HG03196 (cell line): ENCODE measurements around the gene HDAC4.

Experiments
- ATAC-seq: cut with Tn5 transposase; IDR thresholded peaks from one replicate; pipeline ENCODE4 v1.9.1; 2021; ENCODE audit not compliant: unreplicated experiment

HDAC4 gene

DNA sequence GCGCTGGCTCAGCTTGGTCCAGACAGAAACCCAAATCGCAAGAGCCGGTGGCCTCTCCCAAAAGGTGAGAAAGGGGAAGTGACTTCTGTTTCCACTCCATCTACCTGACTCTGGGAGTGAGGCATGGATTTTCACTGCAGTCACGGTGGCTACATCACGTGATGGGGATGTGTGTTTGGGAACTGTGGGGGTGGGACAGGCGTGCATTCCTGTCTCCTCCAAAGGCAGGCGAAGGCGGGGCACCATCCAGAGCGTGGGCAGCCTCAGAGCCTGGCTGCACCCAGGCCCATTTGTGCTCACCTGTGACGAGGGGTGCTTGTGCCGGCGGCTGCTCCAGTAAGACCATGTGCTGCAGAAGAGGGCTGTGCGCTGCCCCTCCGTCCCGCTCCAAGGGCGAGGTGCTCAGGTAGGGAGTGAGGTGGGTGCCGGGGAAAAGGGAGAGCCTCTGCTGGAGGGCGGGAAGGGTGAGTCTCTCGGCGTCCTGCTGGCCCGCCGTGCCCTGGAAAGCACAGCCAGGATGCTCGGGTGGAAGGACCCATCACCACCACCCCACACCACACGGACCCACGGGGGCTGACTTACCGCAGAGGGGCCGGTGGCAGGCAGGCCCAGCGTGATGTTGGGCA, 266.8 kb downstream of the HDAC4 start:
- ATAC-seq = no peak

DNA sequence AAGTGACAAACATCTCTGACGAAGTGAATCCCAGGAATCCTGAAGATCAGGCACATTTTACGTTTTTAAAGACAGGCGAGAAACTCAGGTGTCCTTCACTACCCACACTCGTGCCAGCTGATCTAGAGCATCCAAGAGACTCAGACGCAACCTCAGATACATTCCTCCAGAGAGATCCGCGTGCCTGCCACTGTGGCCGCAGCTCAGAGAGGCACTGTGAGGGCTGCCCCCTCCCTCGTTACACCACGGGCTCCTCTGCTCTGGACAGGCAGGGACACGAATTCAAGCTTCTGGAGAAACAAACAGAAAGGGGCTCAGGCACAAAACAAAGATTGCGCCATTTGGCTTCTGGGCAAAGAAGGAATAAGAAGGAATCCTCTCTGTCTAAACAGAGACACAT, 268.0 kb downstream of the HDAC4 start:
- ATAC-seq = no peak

- ATAC-seq = no peak
These were observed 268.6 kb downstream of the HDAC4 start for GRCh38 chr2:239132156-239132709.

- no peak for ATAC-seq
These were observed 269.3 kb downstream of the HDAC4 start for GRCh38 chr2:239131521-239131920.

- no peak for ATAC-seq
These were observed 270.0 kb downstream of the HDAC4 start for GRCh38 chr2:239130786-239131325.

DNA sequence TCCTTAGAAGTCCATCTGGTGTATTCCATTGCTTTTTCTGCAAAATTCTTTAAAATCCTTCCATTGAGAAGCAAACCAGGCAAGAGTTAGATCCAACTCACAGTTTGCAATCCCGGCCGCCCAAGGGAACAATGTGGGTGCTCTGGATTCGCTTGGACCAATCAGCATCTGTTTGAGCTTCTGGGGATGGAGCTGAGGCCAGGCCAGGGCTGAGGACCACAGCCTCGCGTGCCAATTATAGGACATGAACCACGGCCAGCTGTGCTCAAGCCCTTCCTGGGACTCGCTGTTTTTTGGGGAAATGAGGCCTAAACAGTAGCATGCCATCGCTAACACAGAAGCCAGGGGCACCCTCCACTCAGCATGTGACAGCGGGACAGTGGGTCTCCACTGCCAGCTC, 270.8 kb downstream of the HDAC4 start:
- no peak for ATAC-seq

- ATAC-seq = no peak
These were observed 271.5 kb downstream of the HDAC4 start for GRCh38 chr2:239129147-239129920.

DNA sequence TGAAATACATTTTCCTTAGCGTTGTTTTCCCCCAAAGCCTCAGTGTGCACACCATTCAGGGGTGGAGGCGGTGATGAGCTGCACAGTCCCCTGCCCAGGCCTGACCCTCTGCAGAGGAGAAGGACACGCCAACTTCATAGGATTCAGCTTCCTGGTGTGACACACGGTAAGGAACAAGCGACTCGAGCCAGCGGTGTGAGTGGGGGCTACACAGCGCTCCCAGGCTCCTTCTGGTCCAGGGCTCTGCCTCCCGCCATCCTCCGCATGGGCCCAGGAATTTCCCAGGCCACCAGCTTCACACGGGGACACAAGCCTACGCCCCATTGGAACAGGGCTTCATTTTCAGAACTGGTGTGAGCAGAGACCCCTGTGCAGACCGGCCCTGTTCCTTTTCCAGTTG, 272.1 kb downstream of the HDAC4 start:
- ATAC-seq = no peak

- no peak for ATAC-seq
These were observed 273.3 kb downstream of the HDAC4 start for GRCh38 chr2:239127513-239127912.

GRCh38 chr2:239125726-239126675, 274.8 kb downstream of the HDAC4 start:
- no peak for ATAC-seq

- no peak for ATAC-seq
These were observed 276.5 kb downstream of the HDAC4 start for GRCh38 chr2:239124152-239124899.

GRCh38 chr2:239122421-239123110, 278.3 kb downstream of the HDAC4 start:
- ATAC-seq = no peak

DNA sequence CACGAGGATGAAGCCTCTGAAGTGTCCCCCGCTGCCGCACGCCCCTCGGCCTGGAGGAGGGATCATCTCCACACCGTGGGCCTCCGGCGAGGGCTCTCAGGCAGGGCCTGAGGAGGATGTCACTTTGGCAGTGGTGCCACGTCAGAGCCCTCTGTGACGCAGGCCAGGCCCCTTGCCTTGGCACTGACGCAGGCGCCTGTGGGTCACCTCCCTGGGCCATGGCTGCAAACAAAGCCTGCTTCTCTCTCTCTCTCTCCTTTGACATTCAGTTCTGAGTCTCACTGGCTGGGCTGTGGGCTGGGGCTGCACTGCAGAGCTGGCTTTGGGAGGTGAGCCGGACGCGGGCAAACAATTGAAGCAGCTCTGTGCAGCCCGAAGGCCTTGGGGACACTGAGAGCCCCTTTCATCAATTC, 279.2 kb downstream of the HDAC4 start:
- no peak for ATAC-seq

DNA sequence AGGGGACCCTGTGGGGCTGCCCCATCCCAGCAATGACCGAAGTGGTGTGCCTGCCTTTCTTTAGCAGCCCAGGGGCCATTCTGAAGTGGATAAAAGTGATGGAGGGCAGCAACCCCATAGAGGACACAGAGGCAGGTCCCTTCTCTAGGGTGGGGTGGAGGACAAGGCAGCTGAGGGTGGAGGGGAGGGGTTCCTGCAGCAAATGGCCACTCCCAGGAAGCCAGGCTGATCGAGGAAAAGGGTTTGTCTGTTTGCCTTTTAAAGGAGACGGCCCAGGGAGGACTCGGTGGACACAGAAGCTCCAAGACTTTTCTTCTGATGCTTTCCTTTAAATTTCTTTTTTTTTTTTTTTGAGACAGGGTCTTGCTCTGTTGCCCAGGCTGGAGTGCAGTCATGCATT, 280.2 kb downstream of the HDAC4 start:
- no peak for ATAC-seq

- ATAC-seq = no peak
These were observed 281.3 kb downstream of the HDAC4 start for GRCh38 chr2:239119346-239120126.

DNA sequence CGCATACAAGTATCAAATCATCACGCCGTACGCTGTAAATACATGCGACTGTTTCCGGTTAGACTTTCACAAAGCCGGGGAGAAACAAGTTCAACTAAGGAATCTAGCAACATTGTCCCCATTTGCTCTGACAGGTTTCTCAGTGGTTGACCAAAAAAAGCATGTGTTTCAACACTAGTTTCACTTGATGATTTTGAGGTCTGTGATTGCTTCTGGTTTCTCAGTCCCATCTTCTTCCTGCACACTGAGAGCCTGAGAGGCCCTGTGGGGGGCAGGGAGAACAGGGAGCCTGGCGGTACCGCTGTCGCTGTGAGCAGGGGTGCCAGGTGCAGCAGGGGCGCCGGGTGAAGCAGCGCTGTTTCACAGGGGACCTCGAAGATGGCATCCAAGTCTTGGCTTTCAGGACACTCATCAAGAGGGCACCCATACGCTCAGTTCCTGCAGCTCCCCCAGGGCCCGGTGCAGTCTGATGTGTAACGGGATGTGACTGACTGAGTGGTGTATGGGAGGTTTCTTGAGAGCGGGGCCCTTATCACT, 282.1 kb downstream of the HDAC4 start:
- no peak for ATAC-seq

GRCh38 chr2:239118264-239118663, 282.6 kb downstream of the HDAC4 start:
- ATAC-seq = no peak

DNA sequence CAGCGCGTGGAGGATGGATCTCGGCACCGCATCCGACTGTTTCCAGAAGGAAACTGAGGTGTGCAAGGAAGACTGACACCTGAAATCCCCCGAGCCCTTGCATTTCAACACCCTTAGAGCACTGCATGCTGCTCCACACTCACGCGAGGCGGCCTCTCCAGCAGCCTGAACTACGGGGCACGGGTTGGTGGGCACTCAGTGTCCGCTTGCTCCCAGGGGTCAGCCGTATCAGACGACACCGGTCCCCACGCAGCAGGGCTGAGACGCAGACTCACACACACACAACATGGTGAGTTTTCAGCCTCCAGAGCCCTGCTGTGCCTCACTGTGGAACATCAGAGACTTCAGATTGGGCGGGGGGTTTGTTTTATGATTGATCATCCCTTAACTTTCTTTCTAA, 283.0 kb downstream of the HDAC4 start:
- no peak for ATAC-seq
